GM23338 (cell line): ENCODE measurements around the gene FAM221A. TPM values are rescaled to one million over a fixed set of nuclear protein-coding genes. Genes with fewer than 3 reads are reported as not detected.

ENCODE experiments used
- ATAC-seq: fragments of 200-7000 bp; cut with Tn5 transposase; 3 replicates; pipeline ENCODE4 v1.9.1; 2020
- DNase-seq: peaks from one replicate; pipeline ENCODE4 v3.0.0-alpha.2; 2015; ENCODE audit warnings: low spot score
- H2AFZ ChIP-seq: fragments of 200-600 bp; sonication (generic); 2 replicates; pipeline ENCODE4 v1.8.0; 2016; ENCODE audit warnings: antibody characterized with exemption, mild to moderate bottlenecking, moderate library complexity
- H3F3A ChIP-seq: fragments of 200-600 bp; sonication (generic); replicated peaks from 2 replicates; pipeline ENCODE4 v1.8.0; 2017; ENCODE audit warnings: antibody characterized with exemption, mixed run types, low read depth
- H3K27ac ChIP-seq: fragments of 200-600 bp; sonication (generic); 2 replicates; pipeline ENCODE4 v1.6.1; 2016; ENCODE audit warnings: low read depth
- H3K27me3 ChIP-seq: fragments of 200-600 bp; sonication (generic); 2 replicates; pipeline ENCODE4 v1.8.0; 2016; ENCODE audit warnings: mild to moderate bottlenecking, mixed run types, moderate library complexity; ENCODE audit not compliant: insufficient read depth
- H3K36me3 ChIP-seq: fragments of 200-600 bp; sonication (generic); 2 replicates; pipeline ENCODE4 v1.8.0; 2016; ENCODE audit warnings: mild to moderate bottlenecking; ENCODE audit not compliant: insufficient read depth
- H3K4me1 ChIP-seq: fragments of 200-600 bp; sonication (generic); 2 replicates; pipeline ENCODE4 v1.8.0; 2016; ENCODE audit warnings: mild to moderate bottlenecking, moderate library complexity; ENCODE audit not compliant: insufficient read depth
- H3K4me2 ChIP-seq: fragments of 200-600 bp; sonication (generic); 2 replicates; pipeline ENCODE4 v1.7.1; 2017; ENCODE audit warnings: mixed run types
- H3K4me3 ChIP-seq: fragments of 200-600 bp; sonication (generic); 2 replicates; pipeline ENCODE4 v1.6.1; 2016; ENCODE audit warnings: mixed run types
- H3K79me2 ChIP-seq: fragments of 200-600 bp; sonication (generic); replicated peaks from 2 replicates; pipeline ENCODE4 v1.8.0; 2017; ENCODE audit warnings: mild to moderate bottlenecking; ENCODE audit not compliant: insufficient read depth
- H3K9me2 ChIP-seq: fragments of 200-600 bp; sonication (generic); 2 replicates; pipeline ENCODE4 v1.8.0; 2017; ENCODE audit not compliant: insufficient read depth
- H4K20me1 ChIP-seq: fragments of 200-600 bp; sonication (generic); replicated peaks from 2 replicates; pipeline ENCODE4 v1.8.0; 2017; ENCODE audit warnings: mild to moderate bottlenecking; ENCODE audit not compliant: insufficient read depth
- H3K27ac Mint-ChIP-seq: 2 replicates; pipeline ENCODE4 v1.8.0; 2020; ENCODE audit warnings: inconsistent platforms, mild to moderate bottlenecking, moderate library complexity, mixed read lengths
- H3K27me3 Mint-ChIP-seq: 3 replicates; pipeline ENCODE4 v1.8.0; 2022; ENCODE audit warnings: low read depth, mild to moderate bottlenecking, moderate library complexity, mixed read lengths, inconsistent platforms; ENCODE audit not compliant: insufficient read depth, poor library complexity
- H3K36me3 Mint-ChIP-seq: 3 replicates; pipeline ENCODE4 v1.8.0; 2021; ENCODE audit warnings: low read depth, mild to moderate bottlenecking, inconsistent platforms, moderate library complexity, mixed read lengths
- H3K4me1 Mint-ChIP-seq: 3 replicates; pipeline ENCODE4 v1.8.0; 2020; ENCODE audit warnings: mild to moderate bottlenecking, inconsistent platforms, mixed read lengths
- H3K4me3 Mint-ChIP-seq: 3 replicates; pipeline ENCODE4 v1.8.0; 2021; ENCODE audit warnings: moderate library complexity, mild to moderate bottlenecking, inconsistent platforms, mixed read lengths
- H3K9me3 Mint-ChIP-seq: 3 replicates; pipeline ENCODE4 v1.8.0; 2020; ENCODE audit warnings: moderate library complexity, mild to moderate bottlenecking, inconsistent platforms, mixed read lengths
- CREB1 ChIP-seq: fragments of 250-450 bp; sonication (Bioruptor Pico); IDR thresholded peaks from 2 replicates; pipeline ENCODE4 v1.5.0; 2020; ENCODE audit warnings: low read depth, mild to moderate bottlenecking, moderate library complexity
- EZH2 ChIP-seq: fragments of 200-600 bp; sonication (generic); IDR thresholded peaks from one replicate; pipeline ENCODE4 v1.8.0; 2017; ENCODE audit warnings: antibody characterized with exemption, mild to moderate bottlenecking, low read depth; ENCODE audit not compliant: unreplicated experiment
- EZH2phosphoT487 ChIP-seq: fragments of 200-600 bp; sonication (generic); IDR thresholded peaks from one replicate; pipeline ENCODE4 v1.8.1; 2018; ENCODE audit warnings: antibody characterized with exemption; ENCODE audit not compliant: unreplicated experiment
- JUNB ChIP-seq: IDR thresholded peaks from one replicate; pipeline ENCODE4 v1.6.1; 2016; ENCODE audit warnings: antibody characterized with exemption; ENCODE audit not compliant: unreplicated experiment
- NANOG ChIP-seq: IDR thresholded peaks from 2 replicates; pipeline ENCODE4 v1.6.1; 2016; ENCODE audit warnings: antibody characterized with exemption, borderline replicate concordance
- STAT1 ChIP-seq: IDR thresholded peaks from one replicate; pipeline ENCODE4 v1.6.1; 2016; ENCODE audit warnings: antibody characterized with exemption; ENCODE audit not compliant: unreplicated experiment
- ZNF114 ChIP-seq: fragments of 250-450 bp; sonication (Bioruptor Pico); IDR thresholded peaks from 2 replicates; pipeline ENCODE4 v1.5.0; 2020; ENCODE audit warnings: mild to moderate bottlenecking, moderate library complexity
- ZNF331 ChIP-seq: fragments of 250-450 bp; sonication (Bioruptor Pico); IDR thresholded peaks from 2 replicates; pipeline ENCODE4 v1.5.0; 2020; ENCODE audit warnings: low read depth, mild to moderate bottlenecking, moderate library complexity
- long read RNA-seq: library from polyadenylated mRNA; unstranded; transcript quantifications from one replicate; pipeline ENCODE4 v2.0.0, GENCODE V29; 2020; ENCODE audit not compliant: unreplicated experiment
- polyA plus RNA-seq: library from polyadenylated mRNA; unstranded; fragments of >200 nt; fragmentation: Nextera tagmentation; extraction: Ambion mirVana; gene quantifications from 2 replicates; pipeline ENCODE4 v1.2.1, GENCODE V29; 2016
- total RNA-seq: library from RNA; depleted of rRNA; stranded (reverse); fragments of >200 nt; shearing (Covaris generic); gene quantifications from 2 replicates; pipeline ENCODE4 v1.2.3, GENCODE V29; 2014; rRNA removed
- TF ChIP-seq, protein P1 (sequence below), 2 experiments: fragments of 200-600 bp in 1 of 2; sonication (generic) in 1 of 2; conservative IDR thresholded peaks; 2 replicates each; pipeline versions ENCODE4 v1.5.1 to v1.6.1; 2016 to 2017; ENCODE audit warnings: antibody characterized with exemption in 2 of 2, low read depth in 2 of 2, mild to moderate bottlenecking in 2 of 2, moderate library complexity in 1 of 2
- TF ChIP-seq, protein P2 (sequence below): IDR thresholded peaks from one replicate; pipeline ENCODE4 v1.6.1; 2018; ENCODE audit warnings: antibody characterized with exemption; ENCODE audit not compliant: unreplicated experiment
- TF ChIP-seq, protein P3 (sequence below): IDR thresholded peaks from 2 replicates; pipeline ENCODE4 v1.6.1; 2016; ENCODE audit warnings: antibody characterized with exemption
- TF ChIP-seq, protein P4 (sequence below): fragments of 250-450 bp; sonication (Bioruptor Pico); IDR thresholded peaks from 2 replicates; pipeline ENCODE4 v1.5.0; 2020; ENCODE audit warnings: mild to moderate bottlenecking, moderate library complexity

The FAM221A gene, protein sequence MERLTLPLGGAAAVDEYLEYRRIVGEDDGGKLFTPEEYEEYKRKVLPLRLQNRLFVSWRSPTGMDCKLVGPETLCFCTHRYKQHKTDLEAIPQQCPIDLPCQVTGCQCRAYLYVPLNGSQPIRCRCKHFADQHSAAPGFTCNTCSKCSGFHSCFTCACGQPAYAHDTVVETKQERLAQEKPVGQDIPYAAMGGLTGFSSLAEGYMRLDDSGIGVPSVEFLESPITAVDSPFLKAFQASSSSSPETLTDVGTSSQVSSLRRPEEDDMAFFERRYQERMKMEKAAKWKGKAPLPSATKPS
- 29.9 and 31.4 TPM in 2 replicates for total RNA-seq
- 31.9 and 35.7 TPM in 2 replicates for polyA plus RNA-seq
- long read RNA-seq, transcript FAM221A-201 (7 exons, 1,472 nt), result major isoform, 9 of 22 reads
- long read RNA-seq, partial matches to known transcripts, result 0 of 22 reads
- long read RNA-seq, other reads (novel, unspliced or antisense), result 3 of 22 reads

DNA sequence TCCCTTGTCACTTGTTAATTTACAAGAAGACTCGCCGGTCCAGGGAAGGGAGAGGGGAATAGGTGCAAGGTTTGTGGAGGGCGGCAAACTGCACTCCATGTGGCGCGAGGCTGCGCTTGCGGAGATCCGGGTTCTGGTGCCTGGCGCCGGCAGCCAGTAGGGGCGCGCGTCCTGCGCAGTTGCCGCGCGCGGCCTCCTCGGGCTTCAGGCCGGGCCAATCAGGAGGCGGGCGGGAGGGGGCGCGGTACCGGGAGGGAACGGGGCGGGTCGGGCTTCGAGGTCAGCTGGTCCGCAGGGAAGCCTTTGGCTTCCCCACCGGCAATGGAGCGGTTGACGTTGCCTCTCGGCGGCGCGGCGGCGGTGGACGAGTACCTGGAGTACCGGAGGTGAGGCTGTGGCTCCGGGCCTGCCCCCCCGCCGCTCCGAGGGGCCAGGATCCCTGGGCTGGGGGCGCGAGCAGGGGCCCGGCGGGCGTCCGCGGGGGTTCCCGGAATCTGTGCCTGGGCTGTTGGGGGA, at the start of gene FAM221A:
FAM221A (plus strand) TSS at position 302 of the 516 bp plus-strand sequence; CDS start at position 322, 20 bp downstream.
- DNase-seq (peak; percentile 94), ATAC-seq (peak; percentile 92)
- peak within 1 kb of the TSS; percentile 91 for H3K4me3 Mint-ChIP-seq
- Histone ChIP-seq H2AFZ (peak within 1 kb of the TSS; percentile 95), H4K20me1 (0 out of 2 replicates have a peak, but pooled peaks cover 5% of the 10 kb centered on the region), H3K27ac (peak within 1 kb of the TSS; percentile 99), H3K4me2 (peak within 1 kb of the TSS; percentile 96), H3K27me3 (peaks cover 10% of the 10 kb centered on the region; the same call in 1 of the 2 replicates), H3K79me2 (peaks cover 41% of the 10 kb centered on the region), H3K36me3 (peaks cover 11% of the 10 kb centered on the region; the same call in 1 of the 2 replicates), H3K4me1 (peaks cover 14% of the 10 kb centered on the region; the same call in 1 of the 2 replicates), H3K9me2 (no peaks in the 10 kb centered on the region), H3K4me3 (peak within 1 kb of the TSS; percentile 98), H3F3A (peaks cover 4% of the 10 kb centered on the region)
- H3K36me3 Mint-ChIP-seq, result peaks cover 27% of the 10 kb centered on the region
- H3K27ac Mint-ChIP-seq, result peak within 1 kb of the TSS; percentile 95
- H3K4me1 Mint-ChIP-seq, result peaks cover 19% of the 10 kb centered on the region
- H3K27me3 Mint-ChIP-seq, result peaks cover 16% of the 10 kb centered on the region
- peaks cover 9% of the 10 kb centered on the region; the same call in 1 of the 3 replicates for H3K9me3 Mint-ChIP-seq
- TF ChIP-seq, protein P1, sequence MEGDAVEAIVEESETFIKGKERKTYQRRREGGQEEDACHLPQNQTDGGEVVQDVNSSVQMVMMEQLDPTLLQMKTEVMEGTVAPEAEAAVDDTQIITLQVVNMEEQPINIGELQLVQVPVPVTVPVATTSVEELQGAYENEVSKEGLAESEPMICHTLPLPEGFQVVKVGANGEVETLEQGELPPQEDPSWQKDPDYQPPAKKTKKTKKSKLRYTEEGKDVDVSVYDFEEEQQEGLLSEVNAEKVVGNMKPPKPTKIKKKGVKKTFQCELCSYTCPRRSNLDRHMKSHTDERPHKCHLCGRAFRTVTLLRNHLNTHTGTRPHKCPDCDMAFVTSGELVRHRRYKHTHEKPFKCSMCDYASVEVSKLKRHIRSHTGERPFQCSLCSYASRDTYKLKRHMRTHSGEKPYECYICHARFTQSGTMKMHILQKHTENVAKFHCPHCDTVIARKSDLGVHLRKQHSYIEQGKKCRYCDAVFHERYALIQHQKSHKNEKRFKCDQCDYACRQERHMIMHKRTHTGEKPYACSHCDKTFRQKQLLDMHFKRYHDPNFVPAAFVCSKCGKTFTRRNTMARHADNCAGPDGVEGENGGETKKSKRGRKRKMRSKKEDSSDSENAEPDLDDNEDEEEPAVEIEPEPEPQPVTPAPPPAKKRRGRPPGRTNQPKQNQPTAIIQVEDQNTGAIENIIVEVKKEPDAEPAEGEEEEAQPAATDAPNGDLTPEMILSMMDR (conservative IDR thresholded peaks at IDR 0.05; ENCODE audit: low read depth in 2 of 2), result peak; percentile 55 to 73
- TF ChIP-seq EZH2phosphoT487 (no peak), ZNF114 (CRISPR knock-in tag) (no peak), CREB1 (CRISPR knock-in tag) (0 out of 2 replicates have a peak, but pooled peaks have one; percentile 14), STAT1 (no peak), ZNF331 (CRISPR knock-in tag) (no peak), EZH2 (no peak), JUNB (no peak), NANOG (no peak)
- TF ChIP-seq, protein P2, sequence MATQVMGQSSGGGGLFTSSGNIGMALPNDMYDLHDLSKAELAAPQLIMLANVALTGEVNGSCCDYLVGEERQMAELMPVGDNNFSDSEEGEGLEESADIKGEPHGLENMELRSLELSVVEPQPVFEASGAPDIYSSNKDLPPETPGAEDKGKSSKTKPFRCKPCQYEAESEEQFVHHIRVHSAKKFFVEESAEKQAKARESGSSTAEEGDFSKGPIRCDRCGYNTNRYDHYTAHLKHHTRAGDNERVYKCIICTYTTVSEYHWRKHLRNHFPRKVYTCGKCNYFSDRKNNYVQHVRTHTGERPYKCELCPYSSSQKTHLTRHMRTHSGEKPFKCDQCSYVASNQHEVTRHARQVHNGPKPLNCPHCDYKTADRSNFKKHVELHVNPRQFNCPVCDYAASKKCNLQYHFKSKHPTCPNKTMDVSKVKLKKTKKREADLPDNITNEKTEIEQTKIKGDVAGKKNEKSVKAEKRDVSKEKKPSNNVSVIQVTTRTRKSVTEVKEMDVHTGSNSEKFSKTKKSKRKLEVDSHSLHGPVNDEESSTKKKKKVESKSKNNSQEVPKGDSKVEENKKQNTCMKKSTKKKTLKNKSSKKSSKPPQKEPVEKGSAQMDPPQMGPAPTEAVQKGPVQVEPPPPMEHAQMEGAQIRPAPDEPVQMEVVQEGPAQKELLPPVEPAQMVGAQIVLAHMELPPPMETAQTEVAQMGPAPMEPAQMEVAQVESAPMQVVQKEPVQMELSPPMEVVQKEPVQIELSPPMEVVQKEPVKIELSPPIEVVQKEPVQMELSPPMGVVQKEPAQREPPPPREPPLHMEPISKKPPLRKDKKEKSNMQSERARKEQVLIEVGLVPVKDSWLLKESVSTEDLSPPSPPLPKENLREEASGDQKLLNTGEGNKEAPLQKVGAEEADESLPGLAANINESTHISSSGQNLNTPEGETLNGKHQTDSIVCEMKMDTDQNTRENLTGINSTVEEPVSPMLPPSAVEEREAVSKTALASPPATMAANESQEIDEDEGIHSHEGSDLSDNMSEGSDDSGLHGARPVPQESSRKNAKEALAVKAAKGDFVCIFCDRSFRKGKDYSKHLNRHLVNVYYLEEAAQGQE, result no peak
- TF ChIP-seq, protein P3, sequence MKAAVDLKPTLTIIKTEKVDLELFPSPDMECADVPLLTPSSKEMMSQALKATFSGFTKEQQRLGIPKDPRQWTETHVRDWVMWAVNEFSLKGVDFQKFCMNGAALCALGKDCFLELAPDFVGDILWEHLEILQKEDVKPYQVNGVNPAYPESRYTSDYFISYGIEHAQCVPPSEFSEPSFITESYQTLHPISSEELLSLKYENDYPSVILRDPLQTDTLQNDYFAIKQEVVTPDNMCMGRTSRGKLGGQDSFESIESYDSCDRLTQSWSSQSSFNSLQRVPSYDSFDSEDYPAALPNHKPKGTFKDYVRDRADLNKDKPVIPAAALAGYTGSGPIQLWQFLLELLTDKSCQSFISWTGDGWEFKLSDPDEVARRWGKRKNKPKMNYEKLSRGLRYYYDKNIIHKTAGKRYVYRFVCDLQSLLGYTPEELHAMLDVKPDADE, result no peak
- TF ChIP-seq, protein P4, sequence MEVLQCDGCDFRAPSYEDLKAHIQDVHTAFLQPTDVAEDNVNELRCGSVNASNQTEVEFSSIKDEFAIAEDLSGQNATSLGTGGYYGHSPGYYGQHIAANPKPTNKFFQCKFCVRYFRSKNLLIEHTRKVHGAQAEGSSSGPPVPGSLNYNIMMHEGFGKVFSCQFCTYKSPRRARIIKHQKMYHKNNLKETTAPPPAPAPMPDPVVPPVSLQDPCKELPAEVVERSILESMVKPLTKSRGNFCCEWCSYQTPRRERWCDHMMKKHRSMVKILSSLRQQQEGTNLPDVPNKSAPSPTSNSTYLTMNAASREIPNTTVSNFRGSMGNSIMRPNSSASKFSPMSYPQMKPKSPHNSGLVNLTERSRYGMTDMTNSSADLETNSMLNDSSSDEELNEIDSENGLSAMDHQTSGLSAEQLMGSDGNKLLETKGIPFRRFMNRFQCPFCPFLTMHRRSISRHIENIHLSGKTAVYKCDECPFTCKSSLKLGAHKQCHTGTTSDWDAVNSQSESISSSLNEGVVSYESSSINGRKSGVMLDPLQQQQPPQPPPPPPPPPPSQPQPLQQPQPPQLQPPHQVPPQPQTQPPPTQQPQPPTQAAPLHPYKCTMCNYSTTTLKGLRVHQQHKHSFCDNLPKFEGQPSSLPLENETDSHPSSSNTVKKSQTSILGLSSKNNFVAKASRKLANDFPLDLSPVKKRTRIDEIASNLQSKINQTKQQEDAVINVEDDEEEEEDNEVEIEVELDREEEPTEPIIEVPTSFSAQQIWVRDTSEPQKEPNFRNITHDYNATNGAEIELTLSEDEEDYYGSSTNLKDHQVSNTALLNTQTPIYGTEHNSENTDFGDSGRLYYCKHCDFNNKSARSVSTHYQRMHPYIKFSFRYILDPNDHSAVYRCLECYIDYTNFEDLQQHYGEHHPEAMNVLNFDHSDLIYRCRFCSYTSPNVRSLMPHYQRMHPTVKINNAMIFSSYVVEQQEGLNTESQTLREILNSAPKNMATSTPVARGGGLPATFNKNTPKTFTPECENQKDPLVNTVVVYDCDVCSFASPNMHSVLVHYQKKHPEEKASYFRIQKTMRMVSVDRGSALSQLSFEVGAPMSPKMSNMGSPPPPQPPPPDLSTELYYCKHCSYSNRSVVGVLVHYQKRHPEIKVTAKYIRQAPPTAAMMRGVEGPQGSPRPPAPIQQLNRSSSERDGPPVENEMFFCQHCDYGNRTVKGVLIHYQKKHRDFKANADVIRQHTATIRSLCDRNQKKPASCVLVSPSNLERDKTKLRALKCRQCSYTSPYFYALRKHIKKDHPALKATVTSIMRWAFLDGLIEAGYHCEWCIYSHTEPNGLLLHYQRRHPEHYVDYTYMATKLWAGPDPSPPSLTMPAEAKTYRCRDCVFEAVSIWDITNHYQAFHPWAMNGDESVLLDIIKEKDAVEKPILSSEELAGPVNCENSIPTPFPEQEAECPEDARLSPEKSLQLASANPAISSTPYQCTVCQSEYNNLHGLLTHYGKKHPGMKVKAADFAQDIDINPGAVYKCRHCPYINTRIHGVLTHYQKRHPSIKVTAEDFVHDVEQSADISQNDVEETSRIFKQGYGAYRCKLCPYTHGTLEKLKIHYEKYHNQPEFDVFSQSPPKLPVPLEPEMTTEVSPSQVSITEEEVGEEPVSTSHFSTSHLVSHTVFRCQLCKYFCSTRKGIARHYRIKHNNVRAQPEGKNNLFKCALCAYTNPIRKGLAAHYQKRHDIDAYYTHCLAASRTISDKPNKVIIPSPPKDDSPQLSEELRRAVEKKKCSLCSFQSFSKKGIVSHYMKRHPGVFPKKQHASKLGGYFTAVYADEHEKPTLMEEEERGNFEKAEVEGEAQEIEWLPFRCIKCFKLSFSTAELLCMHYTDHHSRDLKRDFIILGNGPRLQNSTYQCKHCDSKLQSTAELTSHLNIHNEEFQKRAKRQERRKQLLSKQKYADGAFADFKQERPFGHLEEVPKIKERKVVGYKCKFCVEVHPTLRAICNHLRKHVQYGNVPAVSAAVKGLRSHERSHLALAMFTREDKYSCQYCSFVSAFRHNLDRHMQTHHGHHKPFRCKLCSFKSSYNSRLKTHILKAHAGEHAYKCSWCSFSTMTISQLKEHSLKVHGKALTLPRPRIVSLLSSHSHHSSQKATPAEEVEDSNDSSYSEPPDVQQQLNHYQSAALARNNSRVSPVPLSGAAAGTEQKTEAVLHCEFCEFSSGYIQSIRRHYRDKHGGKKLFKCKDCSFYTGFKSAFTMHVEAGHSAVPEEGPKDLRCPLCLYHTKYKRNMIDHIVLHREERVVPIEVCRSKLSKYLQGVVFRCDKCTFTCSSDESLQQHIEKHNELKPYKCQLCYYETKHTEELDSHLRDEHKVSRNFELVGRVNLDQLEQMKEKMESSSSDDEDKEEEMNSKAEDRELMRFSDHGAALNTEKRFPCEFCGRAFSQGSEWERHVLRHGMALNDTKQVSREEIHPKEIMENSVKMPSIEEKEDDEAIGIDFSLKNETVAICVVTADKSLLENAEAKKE (CRISPR knock-in tag), result no peak
